Limb (tissue), 2 donors: ENCODE measurements around the gene TSC22D1.

Experiments used
- DNase-seq, 2 donors: peaks; one replicate each; pipeline ENCODE4 v3.0.0-alpha.2; 2016; ENCODE audit errors: extremely low spot score in 2 of 2

TSC22D1 gene

DNA sequence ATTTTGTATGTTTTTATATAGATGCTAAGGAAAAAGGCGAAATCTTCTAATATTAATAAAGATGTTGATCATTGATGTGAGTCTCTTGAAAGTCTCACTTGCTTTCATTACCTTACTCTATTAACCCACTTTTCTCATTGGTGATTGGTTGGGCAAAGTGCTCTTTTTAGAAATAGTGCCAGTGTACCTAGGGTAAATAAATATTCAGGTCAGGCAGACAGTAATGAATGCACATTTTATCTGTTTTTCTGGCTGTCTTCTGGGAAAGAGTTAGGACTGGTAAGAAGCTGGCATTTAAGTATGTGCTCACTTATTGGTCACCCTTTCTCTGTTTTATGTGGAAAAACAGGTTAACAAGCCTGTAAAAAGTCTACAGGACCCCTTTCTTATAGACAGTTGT lies 191.4 kb downstream of the TSC22D1 start:
- DNase-seq = no peak

DNA sequence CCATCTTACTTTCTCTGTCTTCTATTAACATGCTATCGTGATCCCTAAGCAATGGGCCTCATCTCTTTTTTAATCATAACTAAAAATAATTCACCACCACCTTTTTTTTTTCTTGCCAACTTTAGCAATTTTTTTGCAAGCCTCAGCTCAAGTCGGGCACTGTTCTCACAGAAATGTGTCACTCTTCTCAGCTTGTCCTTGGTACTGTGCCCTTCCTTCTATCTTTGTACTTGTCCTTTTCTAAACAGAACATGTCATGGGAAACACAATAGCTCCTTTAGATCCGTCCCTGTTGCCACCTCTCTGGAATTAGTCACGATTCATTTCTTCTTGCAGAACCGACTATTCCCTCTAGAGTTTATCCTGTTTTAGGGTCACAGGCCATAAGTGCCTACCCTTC lies 192.2 kb downstream of the TSC22D1 start:
- DNase-seq = no peak

DNA sequence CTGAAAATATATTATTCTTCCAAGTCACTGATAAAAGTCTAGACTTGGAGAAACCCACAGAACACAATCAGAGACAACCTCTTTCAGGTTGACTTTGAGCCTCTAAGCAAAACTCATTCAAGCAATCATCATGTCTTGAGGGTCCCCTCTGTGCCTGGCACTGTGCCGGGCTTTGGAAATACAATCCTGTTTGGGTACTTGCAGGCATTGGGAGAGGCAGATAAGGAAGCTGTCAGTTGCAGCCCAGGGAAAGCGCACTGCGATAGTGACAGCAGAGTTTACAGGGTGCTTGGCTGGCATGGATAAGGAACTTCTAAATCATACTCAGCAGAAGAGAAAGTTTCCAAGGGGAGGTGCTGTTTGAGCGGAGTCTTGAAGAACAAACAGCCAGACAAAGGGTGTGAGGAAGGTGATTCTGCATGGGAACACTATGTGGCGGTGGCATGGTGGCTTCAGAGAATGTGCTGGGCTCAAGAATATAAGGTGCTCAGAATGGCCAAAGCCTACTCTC lies 193.4 kb downstream of the TSC22D1 start:
- no peak for DNase-seq
